GM13977 (cell line): ENCODE measurements around the gene LRRC9.

ENCODE experiments used
- DNase-seq: peaks from one replicate; pipeline ENCODE4 v3.0.0; 2012; ENCODE audit warnings: low spot score
- CTCF ChIP-seq: IDR thresholded peaks from 2 replicates; pipeline ENCODE4 v1.5.1; 2012; ENCODE audit warnings: mild to moderate bottlenecking, control low read depth; ENCODE audit not compliant: insufficient read depth; ENCODE audit errors: extremely low read depth, missing control alignments
- in situ Hi-C: fragments of 300-500 bp; cut with MboI; formaldehyde crosslinking; loops from one replicate; pipeline ENCODE4 v1.12.0; 2022; ENCODE audit warnings: low sequenced_read_pairs, low pct_unique_long_range_greater_than_20kb, mixed read lengths, inconsistent platforms; ENCODE audit not compliant: unreplicated experiment

LRRC9 gene

GRCh38 chr14:59897757-59898383 lies 22.1 kb upstream of the LRRC9 start:
- DNase-seq, result peak; percentile 22
- in situ Hi-C loops, result loop anchor here (25.0 kb wide), 1 partner anchor 261 kb away; no protein-coding TSS in a partner anchor
- peak; percentile 56 for TF ChIP-seq CTCF

GRCh38 chr14:59900556-59900955 lies 19.4 kb upstream of the LRRC9 start:
- no peak for TF ChIP-seq CTCF
- in situ Hi-C loops, result no loop called here
- DNase-seq, result no peak

- DNase-seq, result no peak
- no peak for TF ChIP-seq CTCF
- in situ Hi-C loops, result no loop called here
Observed at GRCh38 chr14:59904184-59904583, 15.8 kb upstream of the LRRC9 start.

GRCh38 chr14:59905188-59905587 lies 14.8 kb upstream of the LRRC9 start:
- in situ Hi-C loops, result no loop called here
- no peak for DNase-seq
- TF ChIP-seq CTCF, result no peak

GRCh38 chr14:59912443-59912842 lies 7.5 kb upstream of the LRRC9 start:
- no peak for TF ChIP-seq CTCF
- in situ Hi-C loops, result no loop called here
- DNase-seq, result no peak

GRCh38 chr14:59913187-59913586 lies 6.8 kb upstream of the LRRC9 start:
- TF ChIP-seq CTCF, result no peak

More at GRCh38 chr14:59913187-59913586, 6.8 kb upstream of the LRRC9 start:
- in situ Hi-C loops, result no loop called here
- DNase-seq, result no peak
